ENCODE data around the gene GPHN.

DNA sequence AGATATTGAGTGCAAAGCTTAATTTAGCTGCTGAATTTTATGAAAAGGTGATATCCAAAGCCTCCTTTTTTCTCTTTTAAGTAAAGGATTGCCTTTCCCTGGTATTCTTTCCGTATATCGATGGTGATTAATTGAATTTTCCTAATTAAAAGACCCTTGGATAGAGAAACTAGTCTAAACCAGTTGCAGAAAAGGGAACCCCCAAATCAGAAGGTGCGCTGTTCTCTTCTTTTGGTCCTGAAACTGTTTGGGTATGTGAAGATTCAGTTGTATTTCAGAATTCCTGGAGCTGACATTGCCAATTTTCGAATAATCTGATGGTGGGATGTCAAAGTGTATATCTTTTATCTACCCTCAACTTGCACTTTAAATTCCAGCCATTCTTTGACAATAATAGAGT is 1.9 kb downstream of the GPHN start:
- no peak for TF ChIP-seq POLR2A (IDR thresholded peaks at IDR 0.05)
- no peak for TF ChIP-seq CTCF (IDR thresholded peaks at IDR 0.05)
